Neural progenitor cell (in vitro differentiated cells): ENCODE results near the gene KDM3B.

ENCODE experiments used
- EZH2 ChIP-seq: fragments of 200-600 bp; sonication (generic); IDR thresholded peaks from 2 replicates; pipeline ENCODE4 v1.6.1; 2017; ENCODE audit warnings: antibody characterized with exemption, mild to moderate bottlenecking, moderate library complexity
- EZH2phosphoT487 ChIP-seq: fragments of 200-600 bp; sonication (generic); IDR thresholded peaks from 2 replicates; pipeline ENCODE4 v1.6.1; 2017; ENCODE audit warnings: antibody characterized with exemption
- TF ChIP-seq, protein P1 (sequence below): fragments of 200-600 bp; sonication (generic); IDR thresholded peaks from 2 replicates; pipeline ENCODE4 v1.5.1; 2017; ENCODE audit warnings: antibody characterized with exemption, mild to moderate bottlenecking

DNA sequence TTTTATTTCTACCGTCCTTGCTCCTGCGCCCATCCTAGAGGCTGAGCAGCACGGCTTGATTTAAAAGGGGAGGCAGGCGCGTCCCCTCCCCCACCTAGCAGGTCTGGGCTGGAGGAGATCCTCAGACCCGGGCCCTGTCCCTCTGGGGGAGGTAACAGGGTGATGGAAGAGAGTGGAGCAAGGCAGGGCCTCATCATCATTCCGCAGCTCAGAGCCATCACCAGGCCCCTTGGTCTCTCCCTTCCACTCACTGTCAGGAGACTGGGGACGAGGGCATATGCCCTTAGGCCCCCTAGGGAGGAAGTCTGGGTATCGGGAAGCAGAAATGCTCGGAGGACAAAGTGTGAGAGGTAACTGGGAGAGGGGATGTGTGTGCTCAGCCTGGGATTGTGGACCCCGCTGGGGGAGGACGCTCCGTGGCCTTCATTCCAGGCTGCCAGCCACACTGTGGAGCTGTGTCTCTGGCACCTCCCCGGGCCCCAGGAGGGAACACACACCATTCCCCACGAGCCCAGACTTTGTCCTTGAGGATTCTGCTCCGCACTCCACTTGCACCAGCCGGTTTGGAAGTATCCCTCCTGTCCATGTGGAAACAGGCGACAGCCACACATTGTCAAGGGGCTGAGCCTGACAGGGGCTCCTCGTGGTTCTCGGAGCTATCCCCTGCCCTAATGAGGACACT is 87.1 kb downstream of the KDM3B start:
- TF ChIP-seq, protein P1, sequence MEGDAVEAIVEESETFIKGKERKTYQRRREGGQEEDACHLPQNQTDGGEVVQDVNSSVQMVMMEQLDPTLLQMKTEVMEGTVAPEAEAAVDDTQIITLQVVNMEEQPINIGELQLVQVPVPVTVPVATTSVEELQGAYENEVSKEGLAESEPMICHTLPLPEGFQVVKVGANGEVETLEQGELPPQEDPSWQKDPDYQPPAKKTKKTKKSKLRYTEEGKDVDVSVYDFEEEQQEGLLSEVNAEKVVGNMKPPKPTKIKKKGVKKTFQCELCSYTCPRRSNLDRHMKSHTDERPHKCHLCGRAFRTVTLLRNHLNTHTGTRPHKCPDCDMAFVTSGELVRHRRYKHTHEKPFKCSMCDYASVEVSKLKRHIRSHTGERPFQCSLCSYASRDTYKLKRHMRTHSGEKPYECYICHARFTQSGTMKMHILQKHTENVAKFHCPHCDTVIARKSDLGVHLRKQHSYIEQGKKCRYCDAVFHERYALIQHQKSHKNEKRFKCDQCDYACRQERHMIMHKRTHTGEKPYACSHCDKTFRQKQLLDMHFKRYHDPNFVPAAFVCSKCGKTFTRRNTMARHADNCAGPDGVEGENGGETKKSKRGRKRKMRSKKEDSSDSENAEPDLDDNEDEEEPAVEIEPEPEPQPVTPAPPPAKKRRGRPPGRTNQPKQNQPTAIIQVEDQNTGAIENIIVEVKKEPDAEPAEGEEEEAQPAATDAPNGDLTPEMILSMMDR, result no peak
- TF ChIP-seq EZH2, result no peak
- TF ChIP-seq EZH2phosphoT487, result no peak
